Cardiac fibroblast (primary cell): ENCODE data around the gene SMIM38.
A peak's percentile ranks its signal among the peaks of the same experiment; 100 is the strongest.

Experiments
- DNase-seq, 2 donors: peaks; one replicate each; pipeline versions ENCODE4 v3.0.0 to v3.0.0-alpha.2; 2010; ENCODE audit warnings: low read depth in 2 of 2
- H3K4me3 ChIP-seq, 2 donors: replicated peaks in 1 of 2; 1 replicate in 1 of 2; 2 replicates in 1 of 2; pipeline ENCODE4 v1.5.1; 2011; ENCODE audit warnings: low read depth in 2 of 2, low read length in 2 of 2, mild to moderate bottlenecking in 2 of 2, moderate library complexity in 1 of 2
- TF ChIP-seq, protein P1 (sequence below): IDR thresholded peaks from one replicate; pipeline ENCODE4 v1.5.1; 2011; ENCODE audit warnings: low read depth, mild to moderate bottlenecking, low read length, inconsistent platforms

The SMIM38 gene

DNA sequence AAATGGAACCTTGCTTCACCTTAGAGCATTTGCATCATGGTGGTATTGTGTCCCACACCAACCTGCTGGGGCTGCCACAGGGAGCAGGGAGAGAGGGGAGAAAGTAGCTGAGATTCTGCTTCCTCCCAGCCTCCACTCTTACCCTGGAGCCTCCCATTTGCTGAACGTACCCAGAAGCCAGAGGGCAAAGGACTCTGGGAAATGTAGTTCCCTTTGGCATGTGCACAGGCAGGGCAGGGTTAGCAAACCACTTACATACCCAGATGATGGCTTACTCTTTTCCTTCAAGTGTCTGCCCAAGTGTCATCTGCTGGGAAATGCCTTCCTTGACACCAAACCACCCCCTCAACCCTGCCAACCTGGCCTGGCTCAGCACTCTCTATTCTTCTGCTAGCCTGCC, 16.9 kb downstream of the SMIM38 start:
- DNase-seq, result peak in 1 of 2 donors; percentile 31
- H3K4me3 ChIP-seq, result no peak overlapping the region
- TF ChIP-seq, protein P1, sequence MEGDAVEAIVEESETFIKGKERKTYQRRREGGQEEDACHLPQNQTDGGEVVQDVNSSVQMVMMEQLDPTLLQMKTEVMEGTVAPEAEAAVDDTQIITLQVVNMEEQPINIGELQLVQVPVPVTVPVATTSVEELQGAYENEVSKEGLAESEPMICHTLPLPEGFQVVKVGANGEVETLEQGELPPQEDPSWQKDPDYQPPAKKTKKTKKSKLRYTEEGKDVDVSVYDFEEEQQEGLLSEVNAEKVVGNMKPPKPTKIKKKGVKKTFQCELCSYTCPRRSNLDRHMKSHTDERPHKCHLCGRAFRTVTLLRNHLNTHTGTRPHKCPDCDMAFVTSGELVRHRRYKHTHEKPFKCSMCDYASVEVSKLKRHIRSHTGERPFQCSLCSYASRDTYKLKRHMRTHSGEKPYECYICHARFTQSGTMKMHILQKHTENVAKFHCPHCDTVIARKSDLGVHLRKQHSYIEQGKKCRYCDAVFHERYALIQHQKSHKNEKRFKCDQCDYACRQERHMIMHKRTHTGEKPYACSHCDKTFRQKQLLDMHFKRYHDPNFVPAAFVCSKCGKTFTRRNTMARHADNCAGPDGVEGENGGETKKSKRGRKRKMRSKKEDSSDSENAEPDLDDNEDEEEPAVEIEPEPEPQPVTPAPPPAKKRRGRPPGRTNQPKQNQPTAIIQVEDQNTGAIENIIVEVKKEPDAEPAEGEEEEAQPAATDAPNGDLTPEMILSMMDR, result no peak

DNA sequence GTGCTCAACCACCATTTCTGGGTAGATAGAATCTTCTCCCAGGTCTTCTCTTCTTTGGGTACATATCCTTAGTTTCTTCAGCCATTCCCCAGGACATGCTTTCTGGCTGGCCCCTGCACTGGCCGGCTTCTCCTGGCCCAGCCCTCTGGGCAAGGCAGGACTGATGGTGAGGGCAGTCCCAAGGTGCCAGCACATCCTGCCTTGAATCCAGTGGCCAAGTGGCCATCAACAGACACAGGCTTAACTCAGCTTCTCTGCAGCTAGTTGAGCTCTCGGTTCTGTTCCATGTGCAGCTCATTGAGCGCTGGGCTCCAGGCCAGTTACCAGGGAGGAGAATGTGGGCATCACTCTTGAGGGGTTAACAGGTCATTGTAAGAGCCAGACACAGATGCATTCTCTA, 17.6 kb downstream of the SMIM38 start:
- TF ChIP-seq, protein P1, result no peak
- H3K4me3 ChIP-seq, result no peak overlapping the region
- DNase-seq, result no peak

DNA sequence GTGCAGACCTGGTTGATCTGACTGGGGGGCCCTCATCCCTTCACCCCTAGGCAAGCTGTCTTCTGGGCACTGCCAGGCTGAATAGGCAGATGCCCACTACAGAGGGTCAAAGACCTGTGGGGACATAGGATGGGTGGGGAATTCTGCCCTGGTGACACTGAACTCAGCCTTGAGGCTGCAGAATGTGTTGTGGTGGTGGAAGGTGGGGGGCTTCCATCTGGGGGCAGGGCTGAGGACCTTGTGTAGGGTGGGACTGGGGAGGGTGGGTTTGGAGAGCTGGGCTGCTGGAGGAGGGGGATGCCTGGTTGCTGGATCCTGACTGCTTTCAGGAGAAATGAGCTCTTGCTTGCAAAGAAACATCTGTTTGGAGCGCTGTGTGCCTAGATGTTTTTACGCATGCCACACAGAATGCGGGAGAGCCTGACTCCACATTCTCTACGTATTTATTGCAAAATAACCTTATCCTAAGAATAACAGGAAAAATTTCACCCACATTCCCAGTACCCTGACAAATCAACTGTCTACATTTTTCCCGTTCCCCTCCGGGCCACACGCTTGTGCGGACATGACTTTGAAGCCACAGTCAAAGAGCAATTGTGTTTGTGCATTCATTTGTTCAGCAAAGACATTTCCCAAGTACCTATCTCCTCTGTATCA, 18.3 kb downstream of the SMIM38 start:
- TF ChIP-seq, protein P1, result no peak
- peak in 1 of 2 donors; percentile 38 for DNase-seq
- H3K4me3 ChIP-seq, result no peak overlapping the region

DNA sequence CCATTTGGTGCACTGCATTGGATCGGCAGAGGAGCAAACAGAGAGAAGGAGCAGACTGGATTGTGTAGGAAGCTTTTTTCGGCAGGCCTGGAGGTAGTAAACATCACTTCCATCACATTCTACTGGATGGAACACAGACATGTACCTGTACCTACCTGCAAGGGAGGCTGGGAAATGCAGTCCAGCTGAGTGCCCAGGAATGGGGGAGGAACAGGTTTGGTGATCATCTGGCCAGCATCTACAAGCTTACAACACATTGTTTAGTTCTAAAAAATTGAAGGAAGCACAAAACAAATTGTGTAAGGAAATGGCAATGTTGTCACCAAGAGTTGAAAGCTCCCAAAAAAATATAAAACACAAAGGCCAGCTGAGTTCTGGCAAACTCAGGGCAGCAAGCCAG, 19.1 kb downstream of the SMIM38 start:
- H3K4me3 ChIP-seq, result no peak overlapping the region
- DNase-seq, result no peak

DNA sequence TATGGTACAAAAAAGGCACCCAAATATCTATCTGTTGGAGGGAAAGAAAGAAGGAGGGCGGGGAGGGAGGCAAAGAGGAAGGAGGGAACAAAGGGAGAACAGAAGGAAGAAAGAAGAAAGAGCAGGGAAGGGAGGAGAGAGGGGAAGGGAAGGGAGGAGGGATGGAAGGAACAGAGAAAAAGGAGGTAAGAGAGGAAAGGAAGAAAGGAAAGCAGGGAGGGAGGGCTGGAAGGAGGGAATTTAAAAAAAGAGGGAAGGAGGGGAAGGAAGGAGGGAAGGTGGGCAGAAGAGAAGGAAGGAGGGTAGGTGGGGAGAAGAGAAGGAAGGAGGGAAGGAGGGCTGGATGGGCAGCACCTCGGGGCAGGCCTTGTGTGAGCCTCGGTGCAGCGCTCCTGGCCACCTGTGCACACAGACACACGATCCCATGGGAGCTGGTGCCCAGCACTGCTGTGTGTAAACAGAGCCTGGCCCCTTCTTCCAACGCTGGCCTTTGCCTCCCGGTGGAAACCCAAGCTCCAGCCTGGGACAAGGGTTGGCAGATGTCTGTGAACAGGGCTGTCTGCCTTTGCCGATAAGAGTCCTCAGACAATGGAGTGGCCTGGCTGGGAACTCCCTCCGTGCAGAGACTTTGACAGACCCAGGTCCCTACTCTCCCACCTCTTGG, 23.2 kb downstream of the SMIM38 start:
- TF ChIP-seq, protein P1, result no peak
- no peak overlapping the region for H3K4me3 ChIP-seq
- no peak for DNase-seq

More for the DNA sequence above, 19.1 kb downstream of the SMIM38 start:
- TF ChIP-seq, protein P1, result no peak

DNA sequence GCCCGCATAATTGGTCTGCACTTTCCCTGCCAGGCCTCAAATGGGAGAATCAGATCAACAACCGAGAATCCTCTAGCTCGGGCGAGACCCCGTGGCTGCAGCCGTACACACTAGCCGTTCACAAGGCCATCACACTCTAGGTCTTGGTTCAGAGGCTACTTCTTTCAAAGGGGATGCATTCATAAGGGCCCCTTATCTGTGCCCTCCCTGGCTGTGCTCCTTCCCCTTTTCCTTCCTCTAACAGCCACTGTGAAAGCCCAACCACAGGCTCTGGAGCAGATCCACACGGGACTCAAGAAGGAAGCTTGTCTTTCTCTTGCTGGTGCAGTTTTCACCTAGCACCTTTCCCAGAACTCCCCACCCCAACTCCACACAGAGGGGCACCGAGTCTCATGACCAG, 24.5 kb downstream of the SMIM38 start:
- TF ChIP-seq, protein P1, result no peak
- H3K4me3 ChIP-seq, result no peak overlapping the region
- DNase-seq, result no peak
